Aorta (tissue), 5 donors: ENCODE data around the gene CHN2. TPM values are rescaled to one million over a fixed set of nuclear protein-coding genes. Genes with fewer than 3 reads are reported as not detected.
A peak's percentile ranks its signal among the peaks of the same experiment; 100 is the strongest.

Experiments used
- ATAC-seq: fragments of 200-7000 bp; cut with Tn5 transposase; one replicate; pipeline ENCODE4 v1.9.1; 2022; ENCODE audit warnings: moderate library complexity; ENCODE audit not compliant: low FRiP score
- DNase-seq, 2 donors: peaks; one replicate each; pipeline ENCODE4 v3.0.0-alpha.2; 2020
- H3K27ac ChIP-seq, 2 donors: one replicate each; pipeline ENCODE4 v1.5.1; 2013; ENCODE audit warnings: low read length in 2 of 2, mild to moderate bottlenecking in 2 of 2, moderate library complexity in 2 of 2, control low read depth in 1 of 2, inconsistent platforms in 1 of 2, low read depth in 1 of 2
- H3K27me3 ChIP-seq, 2 donors: one replicate each; pipeline ENCODE4 v1.6.1; 2013; ENCODE audit warnings: control low read depth in 1 of 2, low read length in 1 of 2, mild to moderate bottlenecking in 1 of 2, moderate library complexity in 1 of 2; ENCODE audit not compliant: insufficient read depth in 2 of 2, control insufficient read depth in 1 of 2
- H3K36me3 ChIP-seq, 2 donors: one replicate each; pipeline ENCODE4 v1.6.1; 2013; ENCODE audit warnings: control low read depth in 1 of 2, low read length in 1 of 2, mild to moderate bottlenecking in 1 of 2; ENCODE audit not compliant: insufficient read depth in 2 of 2, control insufficient read depth in 1 of 2
- H3K4me1 ChIP-seq, 2 donors: one replicate each; pipeline ENCODE4 v1.6.1; 2013; ENCODE audit warnings: low read length in 2 of 2, control low read depth in 1 of 2, mild to moderate bottlenecking in 1 of 2, moderate library complexity in 1 of 2; ENCODE audit not compliant: insufficient read depth in 2 of 2, control insufficient read depth in 1 of 2
- H3K4me3 ChIP-seq, 2 donors: one replicate each; pipeline ENCODE4 v1.5.1; 2013; ENCODE audit warnings: low read length in 2 of 2, control low read depth in 1 of 2, mild to moderate bottlenecking in 1 of 2
- H3K9me3 ChIP-seq: one replicate; pipeline ENCODE4 v1.6.1; 2013; ENCODE audit warnings: mild to moderate bottlenecking, low read length; ENCODE audit not compliant: control insufficient read depth
- WGBS, 2 donors: extraction: QIAGEN DNeasy Blood & Tissue Kit; methylation state at CpG; one replicate each; pipeline ENCODE4 v1.1.7; 2013; 5-methylcytosine and 5-hydroxymethylcytosine counted together
- intact Hi-C, 2 donors: fragments of 100-400 bp; cut with DNase I; formaldehyde crosslinking; loops; one replicate each; pipeline versions ENCODE4 v1.14.2 to v1.15.0; 2022
- polyA plus RNA-seq, 2 donors: library from polyadenylated mRNA; stranded (reverse); fragments of 200-250 nt; gene quantifications; one replicate each; pipeline ENCODE4 v1.2.3, GENCODE V29; 2013
- total RNA-seq, 2 donors: library from RNA; stranded (reverse); fragmentation: NEBNext Ultra II Directional; extraction: Animal tissue kit (Norgen Biotek cat#: 25700); gene quantifications; one replicate each; pipeline ENCODE4 v1.2.1, GENCODE V29; 2021
- donor health status: healthy with polysubstance abuse.
- donor health status: Bipolar disorder and iron deficiency.
- donor health status: DM: no; HTN: no; CAD: no.
- donor health status: DM: no; HTN: no; CAD: no.
- donor health status: DM: yes; HTN: yes; CAD: no.

CHN2 gene
- total and polyA plus RNA-seq, 4 donors = 0.61 to 23.2 (median 14.8) TPM

DNA sequence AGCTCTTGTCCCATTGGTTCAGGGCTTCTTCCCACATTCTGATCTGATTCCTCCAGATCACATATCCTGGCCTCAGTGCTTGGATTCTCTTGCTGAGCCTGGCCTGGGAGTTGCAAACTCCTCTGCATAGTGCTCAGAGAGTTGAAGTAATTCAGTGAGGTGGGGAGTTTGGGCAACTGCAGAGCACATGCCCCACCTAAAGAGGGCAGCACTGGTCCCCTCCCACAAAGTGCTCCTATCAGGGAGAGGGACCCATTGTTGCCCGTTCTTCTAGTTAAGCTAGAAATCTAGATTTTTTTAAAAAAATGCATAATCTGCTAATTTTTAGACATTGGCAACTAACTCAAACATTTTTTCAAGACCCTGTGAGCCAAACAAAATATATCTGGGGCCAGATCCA is 45.1 kb downstream of the CHN2 start:
- Histone ChIP-seq H3K4me3 (no peak overlapping the region), H3K27me3 (peaks cover 0 to 2% of the 10 kb centered on the region in 2 donors), H3K36me3 (no peaks in the 10 kb centered on the region), H3K9me3 (peaks cover 2% of the 10 kb centered on the region), H3K4me1 (no peaks in the 10 kb centered on the region), H3K27ac (no peak overlapping the region)
- ATAC-seq (no peak), DNase-seq (no peak)
- intact Hi-C loops = no loop called here
- 8 to 13% methylated on average over 1 of the region's 1 CpG for whole genome bisulfite sequencing, 2 donors

DNA sequence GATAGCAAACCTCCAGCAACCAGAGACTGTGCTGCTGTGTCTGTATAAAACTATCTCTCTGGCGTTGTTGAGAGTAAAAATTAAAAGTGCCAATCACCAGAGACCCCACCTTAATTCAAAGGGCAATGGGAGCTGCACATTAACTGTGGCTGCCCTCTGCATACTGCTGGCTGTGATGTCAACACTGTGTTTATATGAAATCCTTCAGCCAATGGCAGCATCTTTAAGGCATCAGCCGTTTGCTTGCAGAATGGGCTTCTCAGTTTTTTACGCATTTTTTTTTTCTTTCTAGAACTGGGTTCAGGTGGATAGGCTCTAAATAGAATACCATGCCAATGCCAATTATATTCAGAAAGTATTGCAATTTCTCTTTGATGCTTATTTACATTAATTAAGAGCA is 47.7 kb downstream of the CHN2 start:
- intact Hi-C loops = no loop called here
- peaks cover 0 to 2% of the 10 kb centered on the region in 2 donors for H3K27me3 ChIP-seq
- ATAC-seq (no peak), DNase-seq (no peak)
- H3K4me1 ChIP-seq = no peaks in the 10 kb centered on the region
- H3K4me3 ChIP-seq = no peak overlapping the region
- H3K27ac ChIP-seq = no peak overlapping the region
- WGBS, 2 donors = 60 to 64% methylated on average over 3 of the region's 3 CpGs
- H3K36me3 ChIP-seq = no peaks in the 10 kb centered on the region
- no peaks in the 10 kb centered on the region for H3K9me3 ChIP-seq

- WGBS, 2 donors = 76 to 79% methylated on average over 11 of the region's 11 CpGs
- ATAC-seq = no peak
- intact Hi-C loops = no loop called here
- no peaks in the 10 kb centered on the region for H3K4me1 ChIP-seq
- peaks cover 0 to under 1% of the 10 kb centered on the region in 2 donors for H3K27me3 ChIP-seq
- H3K9me3 ChIP-seq = no peaks in the 10 kb centered on the region
- DNase-seq = no peak
- no peak overlapping the region for H3K4me3 ChIP-seq
- no peaks in the 10 kb centered on the region for H3K36me3 ChIP-seq
- no peak overlapping the region for H3K27ac ChIP-seq
These were observed 49.5 kb downstream of the CHN2 start for GRCh38 chr7:29243910-29244655.

DNA sequence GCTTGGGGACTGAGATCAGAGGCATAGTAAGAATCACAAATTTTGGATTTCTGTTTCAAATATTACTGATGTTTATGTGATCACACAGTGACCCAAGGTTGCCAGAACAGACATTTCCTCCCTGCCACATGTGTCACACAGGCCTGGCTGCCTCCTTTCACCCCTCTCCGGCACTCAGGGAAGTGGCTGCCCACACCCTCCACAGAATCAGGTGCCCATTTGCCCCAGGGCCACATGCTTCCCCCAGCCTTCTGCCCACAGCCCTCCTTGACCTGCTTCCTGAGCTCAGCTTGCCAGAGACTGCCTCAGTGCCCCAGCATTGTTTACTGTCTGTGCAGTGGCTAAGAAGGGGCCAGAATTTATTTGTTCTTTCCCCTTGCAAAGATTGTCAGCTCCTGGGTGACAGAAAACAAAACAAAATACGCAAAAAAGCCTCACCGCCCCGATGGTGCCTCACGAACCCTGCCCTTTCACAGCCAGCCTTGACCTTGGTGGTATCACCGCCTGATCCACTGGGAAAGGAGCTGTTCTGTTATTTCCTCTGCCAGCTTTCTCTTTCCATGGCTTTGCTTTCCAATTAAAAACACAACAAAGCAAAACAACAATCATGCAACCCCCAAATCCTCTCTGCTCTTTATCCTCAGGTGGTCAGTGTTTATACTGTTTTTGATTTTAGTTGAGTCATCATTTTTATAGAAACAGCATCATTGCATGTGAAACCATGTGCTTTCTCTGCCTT is 52.8 kb downstream of the CHN2 start:
- Histone ChIP-seq H3K4me3 (no peak overlapping the region), H3K27ac (no peak overlapping the region), H3K36me3 (no peaks in the 10 kb centered on the region), H3K4me1 (no peaks in the 10 kb centered on the region), H3K9me3 (no peaks in the 10 kb centered on the region), H3K27me3 (no peaks in the 10 kb centered on the region)
- 84 to 88% methylated on average over 6 of the region's 6 CpGs for WGBS, 2 donors
- ATAC-seq = peak; percentile 40
- DNase-seq = no peak
- intact Hi-C loops = no loop called here

DNA sequence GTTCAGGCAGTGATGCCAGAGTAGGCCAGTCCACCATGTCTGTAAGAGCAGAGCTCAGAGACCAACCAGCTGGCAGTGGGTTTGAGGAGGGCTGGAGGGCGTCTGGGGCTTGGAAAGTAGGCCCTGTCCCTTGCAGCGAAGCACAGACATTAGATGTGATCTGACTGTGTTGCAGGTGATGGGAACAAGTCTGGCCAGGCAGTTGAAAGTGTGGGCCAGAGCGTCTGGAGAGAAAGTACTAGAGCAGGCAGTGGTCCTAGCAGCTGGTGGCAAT is 53.3 kb downstream of the CHN2 start:
- no peaks in the 10 kb centered on the region for H3K36me3 ChIP-seq
- no peaks in the 10 kb centered on the region for H3K27me3 ChIP-seq
- ATAC-seq = no peak
- DNase-seq = no peak
- no peaks in the 10 kb centered on the region for H3K9me3 ChIP-seq
- H3K27ac ChIP-seq = no peak overlapping the region
- 91% methylated on average over 3 of the region's 3 CpGs for WGBS, 2 donors
- H3K4me1 ChIP-seq = no peaks in the 10 kb centered on the region
- no peak overlapping the region for H3K4me3 ChIP-seq
- intact Hi-C loops = no loop called here

GRCh38 chr7:29248713-29249382 is 54.3 kb downstream of the CHN2 start:
- 91 to 92% methylated on average over 8 of the region's 8 CpGs for WGBS, 2 donors
- no peaks in the 10 kb centered on the region for H3K27me3 ChIP-seq
- H3K4me3 ChIP-seq = no peak overlapping the region
- no peak for DNase-seq
- H3K4me1 ChIP-seq = no peaks in the 10 kb centered on the region
- H3K9me3 ChIP-seq = no peaks in the 10 kb centered on the region
- no peak overlapping the region for H3K27ac ChIP-seq
- intact Hi-C loops = no loop called here
- no peak for ATAC-seq
- no peaks in the 10 kb centered on the region for H3K36me3 ChIP-seq

DNA sequence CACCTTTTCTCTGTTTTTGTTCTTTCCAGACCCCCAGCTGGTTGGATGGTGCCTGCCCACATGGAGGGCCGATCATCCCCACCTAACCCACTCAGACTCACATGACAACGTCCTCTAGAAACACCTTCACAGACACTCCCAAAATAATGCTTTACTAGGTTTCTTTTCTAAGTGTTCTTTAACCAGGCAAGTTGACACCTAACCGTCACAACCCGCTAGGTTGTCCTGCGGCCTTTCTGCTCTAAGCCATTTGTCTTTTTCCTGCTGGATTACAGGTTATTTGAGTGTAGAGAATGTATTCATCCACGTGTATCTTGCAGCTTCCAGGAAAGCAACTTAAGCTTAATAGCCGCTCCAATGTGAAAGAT is 54.8 kb downstream of the CHN2 start:
- H3K27me3 ChIP-seq = no peaks in the 10 kb centered on the region
- WGBS, 2 donors = 87 to 90% methylated on average over 7 of the region's 7 CpGs
- DNase-seq (no peak), ATAC-seq (no peak)
- intact Hi-C loops = no loop called here
- H3K4me1 ChIP-seq = no peaks in the 10 kb centered on the region
- no peaks in the 10 kb centered on the region for H3K9me3 ChIP-seq
- no peak overlapping the region for H3K27ac ChIP-seq
- no peaks in the 10 kb centered on the region for H3K36me3 ChIP-seq
- no peak overlapping the region for H3K4me3 ChIP-seq

DNA sequence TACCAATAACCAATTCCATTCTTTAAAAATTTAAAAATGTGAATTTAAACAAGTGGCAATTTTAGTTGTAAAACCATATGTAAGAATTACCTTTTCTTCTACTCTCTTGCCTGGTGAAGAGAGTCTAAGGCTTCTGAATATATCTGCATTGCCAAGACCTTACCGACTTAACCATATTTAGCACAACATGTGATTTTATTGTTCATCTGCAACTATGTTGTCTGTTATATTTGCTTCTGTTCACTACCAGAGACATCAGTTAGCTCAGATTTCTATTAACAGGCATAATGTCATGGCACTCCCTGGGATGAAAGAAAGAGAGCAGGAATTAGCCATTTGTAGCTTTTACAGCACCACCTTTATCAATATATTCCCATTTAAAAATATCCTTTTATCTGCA is 55.3 kb downstream of the CHN2 start:
- ATAC-seq (no peak), DNase-seq (no peak)
- H3K27ac ChIP-seq = no peak overlapping the region
- H3K36me3 ChIP-seq = no peaks in the 10 kb centered on the region
- no peak overlapping the region for H3K4me3 ChIP-seq
- intact Hi-C loops = no loop called here
- 90 to 94% methylated on average over 1 of the region's 1 CpG for WGBS, 2 donors
- no peaks in the 10 kb centered on the region for H3K4me1 ChIP-seq
- no peaks in the 10 kb centered on the region for H3K27me3 ChIP-seq
- no peaks in the 10 kb centered on the region for H3K9me3 ChIP-seq

DNA sequence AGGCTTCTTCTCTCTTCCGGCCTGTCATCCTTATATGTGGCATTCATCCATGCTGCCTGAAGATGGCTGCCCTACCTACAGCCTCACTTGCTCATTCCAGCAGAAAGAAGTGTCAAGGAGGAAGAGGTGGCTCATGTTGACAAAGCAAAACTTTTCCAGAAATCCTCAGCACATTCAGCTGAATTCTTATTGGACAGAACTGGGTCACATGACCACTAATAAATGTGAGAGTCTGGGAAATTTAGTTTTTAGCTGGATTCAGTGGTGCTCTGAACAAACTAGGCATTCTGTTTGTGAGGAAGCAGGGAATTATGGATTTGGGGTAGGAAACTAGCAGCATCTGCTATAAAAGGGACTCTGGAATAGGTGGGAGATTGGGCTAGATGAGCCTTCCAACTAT is 58.6 kb downstream of the CHN2 start:
- ATAC-seq = no peak
- H3K27ac ChIP-seq = no peak overlapping the region
- H3K4me1 ChIP-seq = no peaks in the 10 kb centered on the region
- intact Hi-C loops = no loop called here
- H3K36me3 ChIP-seq = no peaks in the 10 kb centered on the region
- no peak overlapping the region for H3K4me3 ChIP-seq
- 96 to 99% methylated on average over 1 of the region's 1 CpG for WGBS, 2 donors
- no peaks in the 10 kb centered on the region for H3K27me3 ChIP-seq
- DNase-seq = no peak
- H3K9me3 ChIP-seq = no peaks in the 10 kb centered on the region
